DMS79 (cell line): ENCODE results near the gene PALM2AKAP2.

Source experiments
- DNase-seq: peaks from one replicate; lab custom pipeline; 2025; lab: John Stamatoyannopoulos, UW

PALM2AKAP2 gene

GRCh38 chr9:109779711-109780452, at the start of gene PALM2AKAP2:
PALM2AKAP2 (plus strand) TSS chr9:109780198; CDS start chr9:109780489, 291 bp downstream.
- DNase-seq: peak; percentile 2

DNA sequence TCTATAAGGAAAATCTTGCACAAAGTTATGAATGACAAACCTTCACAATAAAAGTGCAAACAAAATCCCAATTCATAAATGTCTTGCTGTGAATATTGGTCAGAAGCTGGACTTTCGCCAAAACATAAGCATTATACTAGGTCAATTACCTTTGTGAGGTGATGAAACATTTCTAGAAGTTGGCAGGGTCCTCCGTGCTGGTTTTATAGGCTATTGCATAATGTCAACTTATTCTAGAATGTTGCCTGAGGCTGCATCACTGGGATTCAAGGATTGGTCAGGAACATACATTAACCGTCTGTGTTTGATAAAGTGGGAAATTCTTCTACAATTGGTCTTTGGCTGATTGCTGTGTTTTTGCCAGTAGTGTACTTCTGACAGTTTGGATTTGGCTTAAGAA, 49.8 kb upstream of the PALM2AKAP2 start:
- DNase-seq: peak; percentile 8

- no peak for DNase-seq
Observed at GRCh38 chr9:109733690-109734089, 46.3 kb upstream of the PALM2AKAP2 start.

DNA sequence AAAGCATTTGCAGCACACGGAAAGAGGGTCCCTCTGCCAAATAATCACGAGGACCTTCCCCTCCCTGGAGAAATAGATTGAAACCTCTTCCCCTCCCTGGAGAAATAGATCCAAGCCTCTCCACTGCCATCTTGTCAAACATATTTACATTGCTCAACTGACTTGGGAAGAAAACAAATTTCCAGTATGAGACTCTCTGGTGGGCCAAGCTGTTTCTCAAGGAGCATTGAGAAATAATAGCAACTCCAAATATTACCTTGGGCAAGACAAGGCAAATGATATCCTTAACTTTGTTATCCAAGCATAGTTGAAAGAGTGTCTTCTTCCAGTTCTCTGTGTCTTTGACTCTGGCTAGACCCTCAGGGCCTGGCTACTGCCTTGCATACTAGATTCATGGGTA, 45.2 kb upstream of the PALM2AKAP2 start:
- no peak for DNase-seq

GRCh38 chr9:109735801-109736200, 44.2 kb upstream of the PALM2AKAP2 start:
- DNase-seq: no peak

GRCh38 chr9:109737295-109737694, 42.7 kb upstream of the PALM2AKAP2 start:
- no peak for DNase-seq

GRCh38 chr9:109739760-109740159, 40.2 kb upstream of the PALM2AKAP2 start:
- DNase-seq: no peak

GRCh38 chr9:109742776-109743348, 37.1 kb upstream of the PALM2AKAP2 start:
- DNase-seq: no peak

DNA sequence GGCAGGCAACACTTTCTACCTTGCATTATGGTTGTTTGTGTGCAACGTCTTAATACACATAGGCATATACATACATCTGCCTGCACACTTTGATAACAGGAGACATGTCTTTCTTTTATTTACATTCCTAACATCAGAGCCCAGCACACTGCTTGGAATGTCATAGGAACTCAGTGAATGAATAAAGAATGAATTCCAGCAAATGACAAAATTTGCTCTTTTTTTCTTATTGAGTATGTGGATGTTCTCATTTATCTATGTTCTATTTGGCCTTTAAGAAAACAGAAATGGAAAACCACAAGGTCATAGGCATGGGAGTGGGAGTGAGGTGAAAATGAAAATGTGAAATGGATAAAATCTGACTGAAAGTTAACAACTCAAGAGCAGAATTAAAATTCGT, 36.3 kb upstream of the PALM2AKAP2 start:
- no peak for DNase-seq

- DNase-seq: peak; percentile 70
Observed at GRCh38 chr9:109745335-109746283, 34.4 kb upstream of the PALM2AKAP2 start.

- DNase-seq: no peak
Observed at GRCh38 chr9:109751253-109751652, 28.7 kb upstream of the PALM2AKAP2 start.

DNA sequence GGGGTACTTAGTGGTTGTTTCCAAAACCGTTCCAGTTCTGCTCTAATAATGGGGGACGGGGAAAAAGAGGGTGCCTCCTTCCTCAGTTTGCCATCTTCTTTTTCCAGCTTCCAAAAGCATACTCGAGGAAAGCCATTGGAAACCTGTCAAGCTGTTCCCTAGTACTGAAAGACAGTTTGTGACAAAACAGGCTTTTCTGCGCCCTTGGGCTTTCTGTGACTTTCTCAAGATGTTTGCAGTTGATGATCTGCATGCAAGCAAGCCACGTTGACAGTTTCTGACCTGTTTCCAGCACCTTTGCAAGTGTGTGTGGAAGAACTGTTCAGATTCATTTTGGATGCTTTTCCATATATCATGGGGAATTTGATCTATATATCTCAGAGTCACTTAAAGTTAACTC, 26.7 kb upstream of the PALM2AKAP2 start:
- no peak for DNase-seq

DNA sequence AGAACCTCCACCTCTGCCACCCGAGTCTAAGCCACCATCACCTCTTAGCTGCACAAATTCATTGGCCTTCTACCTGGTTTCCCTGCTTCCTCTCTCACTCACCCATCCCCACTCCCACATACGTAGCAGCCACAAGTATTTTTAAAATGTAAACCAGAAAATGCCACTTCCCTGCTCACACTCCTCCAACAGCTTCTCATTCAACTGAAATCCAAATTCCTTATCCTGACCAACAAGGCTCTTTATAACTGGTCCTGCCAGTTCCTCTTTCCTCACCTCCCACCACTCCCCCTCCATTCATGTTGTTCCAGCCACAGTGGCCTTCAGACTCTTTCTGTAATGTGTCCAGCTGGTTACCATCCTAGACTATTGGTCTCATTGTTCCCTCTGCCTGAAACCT, 25.0 kb upstream of the PALM2AKAP2 start:
- no peak for DNase-seq

GRCh38 chr9:109759589-109759988, 20.4 kb upstream of the PALM2AKAP2 start:
- DNase-seq: no peak

- DNase-seq: no peak
Observed at GRCh38 chr9:109765278-109765677, 14.7 kb upstream of the PALM2AKAP2 start.

GRCh38 chr9:109765830-109766229, 14.2 kb upstream of the PALM2AKAP2 start:
- DNase-seq: no peak

GRCh38 chr9:109766351-109766750, 13.6 kb upstream of the PALM2AKAP2 start:
- DNase-seq: no peak

GRCh38 chr9:109767404-109767803, 12.6 kb upstream of the PALM2AKAP2 start:
- no peak for DNase-seq

GRCh38 chr9:109767814-109768213, 12.2 kb upstream of the PALM2AKAP2 start:
- DNase-seq: no peak

GRCh38 chr9:109769250-109769649, 10.7 kb upstream of the PALM2AKAP2 start:
- no peak for DNase-seq

DNA sequence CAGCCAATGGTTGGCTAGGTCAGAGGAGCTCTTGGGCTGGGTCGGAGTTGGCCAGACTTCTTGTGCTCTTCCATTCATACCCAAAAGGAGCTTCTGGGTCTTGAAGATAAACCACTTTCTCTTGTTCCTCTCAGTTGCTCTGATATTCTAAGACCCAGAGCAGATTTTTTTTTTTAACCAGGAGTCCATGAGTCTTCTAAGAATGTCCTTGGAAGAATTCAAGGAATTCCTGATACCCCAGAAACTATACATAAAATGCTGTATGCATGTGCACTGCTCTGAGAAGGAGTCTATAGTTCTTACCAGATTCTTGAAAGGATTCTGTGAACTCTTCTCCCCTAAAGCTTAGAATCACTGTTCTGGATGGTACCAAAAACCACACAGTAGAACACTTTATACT, 9.9 kb upstream of the PALM2AKAP2 start:
- no peak for DNase-seq

GRCh38 chr9:109771087-109771486, 8.9 kb upstream of the PALM2AKAP2 start:
- DNase-seq: no peak
